Non-pigmented ciliary epithelial cell (primary cell): ENCODE measurements around the gene PRKAG2.

Experiments
- DNase-seq: peaks from one replicate; pipeline ENCODE4 v3.0.0-alpha.2; 2010; ENCODE audit warnings: low read depth

PRKAG2 gene

DNA sequence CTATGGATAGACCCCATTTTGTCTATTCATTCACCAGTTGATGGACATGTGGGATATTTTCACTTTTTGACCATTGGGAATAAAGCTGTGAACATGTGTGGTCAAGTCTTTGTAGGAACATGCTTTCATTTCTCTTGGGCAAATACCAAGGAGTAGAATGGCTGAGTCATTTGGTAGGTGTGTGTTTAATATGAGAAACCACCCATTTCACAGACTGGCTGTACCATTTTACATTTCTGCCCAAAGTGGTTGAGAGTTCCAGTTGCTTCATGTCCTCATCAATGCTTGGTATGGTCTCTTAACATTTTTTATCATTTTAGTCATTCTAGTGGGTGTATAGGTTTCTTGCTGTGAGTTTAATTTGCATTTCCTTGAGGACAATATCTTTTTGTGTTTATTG is 232.4 kb downstream of the PRKAG2 start:
- no peak for DNase-seq

GRCh38 chr7:151642746-151643145 is 234.2 kb downstream of the PRKAG2 start:
- no peak for DNase-seq

- no peak for DNase-seq
Measured at GRCh38 chr7:151641587-151641986, 235.3 kb downstream of the PRKAG2 start.

DNA sequence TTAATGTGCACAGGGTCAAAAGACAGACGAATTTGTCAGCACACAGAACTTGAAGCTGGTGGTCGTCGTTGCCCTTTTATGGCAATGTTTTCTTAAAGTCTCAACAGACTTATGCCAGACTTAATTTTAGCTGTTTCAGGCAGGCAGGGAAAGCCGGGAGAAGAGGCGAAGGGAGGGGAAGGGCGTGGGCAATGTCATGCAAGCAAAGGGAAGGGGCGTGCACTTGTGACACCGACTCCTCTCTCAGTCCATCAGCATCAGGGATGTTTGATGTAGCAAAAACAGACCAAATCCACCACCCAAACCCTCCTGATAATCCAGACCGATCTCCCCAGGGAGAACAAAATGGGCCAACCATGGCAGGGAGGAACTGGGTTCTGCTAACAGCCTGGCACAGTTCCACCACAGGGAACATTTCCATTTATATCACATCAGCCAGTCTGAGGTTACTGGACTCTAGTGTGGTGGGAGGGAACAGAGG is 239.1 kb downstream of the PRKAG2 start:
- no peak for DNase-seq

- DNase-seq, result no peak
Measured at GRCh38 chr7:151634643-151635042, 242.3 kb downstream of the PRKAG2 start.

GRCh38 chr7:151633516-151633812 is 243.5 kb downstream of the PRKAG2 start:
- no peak for DNase-seq

GRCh38 chr7:151632750-151633515 is 244.0 kb downstream of the PRKAG2 start:
- no peak for DNase-seq

GRCh38 chr7:151631953-151632749 is 244.8 kb downstream of the PRKAG2 start:
- DNase-seq, result no peak

GRCh38 chr7:151631570-151631952 is 245.4 kb downstream of the PRKAG2 start:
- DNase-seq, result no peak

DNA sequence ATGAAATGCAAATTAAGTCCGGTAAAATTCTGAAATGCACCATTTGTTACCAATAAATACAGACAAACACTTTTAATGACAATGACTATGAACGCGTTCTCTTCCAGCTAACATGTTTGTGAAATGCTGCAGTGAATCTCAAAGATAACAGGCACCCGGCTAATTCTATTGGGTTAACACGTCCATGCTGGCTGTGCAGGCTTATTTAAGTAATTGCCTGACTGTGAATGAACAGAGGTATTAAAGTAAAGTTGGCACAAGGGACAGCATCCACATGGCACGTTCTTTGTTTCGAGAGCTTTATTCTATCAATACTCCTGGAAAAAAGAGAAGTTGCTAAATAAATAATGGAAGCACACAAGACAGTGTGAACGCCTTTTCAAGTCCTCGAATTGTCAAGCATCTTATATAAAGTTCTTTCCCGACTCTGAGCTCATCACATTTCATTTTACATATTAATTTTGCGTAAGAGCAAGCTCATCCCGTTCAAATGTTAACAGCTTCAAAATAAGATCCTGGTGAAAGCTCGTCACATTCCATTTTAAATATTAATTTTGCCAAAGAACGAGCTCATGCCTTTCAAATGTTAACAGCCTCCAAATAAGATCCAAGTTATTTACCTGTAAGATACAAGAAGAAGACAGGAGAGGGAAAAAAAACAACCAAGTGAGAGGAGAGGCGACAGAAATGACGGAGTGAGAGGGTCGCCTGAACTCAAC is 245.9 kb downstream of the PRKAG2 start:
- no peak for DNase-seq

DNA sequence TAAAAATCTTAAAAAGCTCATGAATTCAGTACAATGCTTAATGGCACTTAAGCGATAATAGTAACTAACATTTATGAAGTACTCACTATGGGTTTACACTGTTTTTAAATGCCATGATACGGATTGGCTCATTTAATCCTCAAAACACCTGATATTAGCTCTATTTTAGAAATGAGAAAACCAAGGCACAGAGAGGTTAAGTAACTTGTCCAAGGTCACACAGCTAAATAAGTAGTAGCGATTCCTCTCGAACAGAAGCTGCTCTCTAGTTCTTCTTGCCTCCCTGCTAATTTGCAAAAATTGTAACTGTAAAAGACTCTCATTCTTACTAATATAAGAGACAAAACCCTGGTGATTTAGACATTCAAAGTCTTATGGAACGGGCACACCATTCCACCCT is 246.6 kb downstream of the PRKAG2 start:
- DNase-seq, result no peak

GRCh38 chr7:151629713-151630272 is 247.1 kb downstream of the PRKAG2 start:
- no peak for DNase-seq

GRCh38 chr7:151628846-151629604 is 247.9 kb downstream of the PRKAG2 start:
- DNase-seq, result no peak

- DNase-seq, result no peak
Measured at GRCh38 chr7:151626422-151627115, 250.3 kb downstream of the PRKAG2 start.

- no peak for DNase-seq
Measured at GRCh38 chr7:151625606-151626005, 251.3 kb downstream of the PRKAG2 start.

DNA sequence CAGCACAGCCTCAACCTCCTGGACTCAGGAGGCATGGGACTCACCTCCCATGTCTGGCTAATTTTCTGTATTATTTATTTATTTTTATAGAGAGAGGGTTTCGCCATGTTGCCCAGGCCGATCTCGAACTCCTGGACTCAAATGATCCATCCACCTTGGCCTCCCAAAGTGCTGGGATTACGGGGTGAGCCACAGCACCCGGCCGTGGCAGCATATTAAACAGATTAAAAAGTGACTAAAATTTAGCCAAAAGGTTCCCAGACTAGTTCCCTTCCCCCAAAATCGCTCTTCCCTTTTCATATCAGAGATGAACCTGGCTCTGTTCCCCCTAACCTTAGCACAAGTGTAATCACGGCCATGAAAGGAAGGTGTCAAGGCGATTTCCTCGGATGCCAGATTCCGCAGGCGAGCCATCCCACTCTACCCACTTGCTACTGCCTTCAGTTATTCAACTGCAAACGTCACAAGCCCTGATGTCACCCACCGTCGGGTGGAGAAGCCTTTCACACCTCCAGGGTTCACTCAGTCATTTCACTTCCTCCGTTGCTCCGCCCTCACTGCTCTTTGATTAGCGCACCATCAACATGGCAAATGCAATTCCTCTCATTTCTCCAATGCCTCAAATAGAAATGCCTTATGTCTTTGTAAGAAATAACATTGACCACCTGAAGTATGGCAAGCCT is 252.5 kb downstream of the PRKAG2 start:
- DNase-seq, result no peak

- no peak for DNase-seq
Measured at GRCh38 chr7:151623766-151624165, 253.1 kb downstream of the PRKAG2 start.

DNA sequence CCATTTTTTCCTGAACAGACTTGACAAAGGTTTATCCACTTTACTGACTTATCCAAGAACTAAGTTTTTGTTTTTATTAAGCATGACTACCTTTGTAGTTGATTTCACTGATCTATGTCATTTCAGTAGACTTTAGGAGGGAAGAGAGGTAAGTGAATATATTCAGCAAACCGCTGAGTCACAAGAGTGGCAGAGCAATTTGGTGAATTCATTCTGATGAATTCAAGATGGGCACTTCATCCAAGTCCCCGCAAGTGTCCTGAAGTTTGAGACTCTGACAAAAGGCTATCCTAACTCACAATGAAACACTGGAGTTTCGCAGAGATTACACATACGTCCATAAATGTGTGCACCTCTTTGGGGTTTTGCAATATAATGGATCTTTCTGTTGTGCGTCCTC is 255.0 kb downstream of the PRKAG2 start:
- DNase-seq, result no peak

DNA sequence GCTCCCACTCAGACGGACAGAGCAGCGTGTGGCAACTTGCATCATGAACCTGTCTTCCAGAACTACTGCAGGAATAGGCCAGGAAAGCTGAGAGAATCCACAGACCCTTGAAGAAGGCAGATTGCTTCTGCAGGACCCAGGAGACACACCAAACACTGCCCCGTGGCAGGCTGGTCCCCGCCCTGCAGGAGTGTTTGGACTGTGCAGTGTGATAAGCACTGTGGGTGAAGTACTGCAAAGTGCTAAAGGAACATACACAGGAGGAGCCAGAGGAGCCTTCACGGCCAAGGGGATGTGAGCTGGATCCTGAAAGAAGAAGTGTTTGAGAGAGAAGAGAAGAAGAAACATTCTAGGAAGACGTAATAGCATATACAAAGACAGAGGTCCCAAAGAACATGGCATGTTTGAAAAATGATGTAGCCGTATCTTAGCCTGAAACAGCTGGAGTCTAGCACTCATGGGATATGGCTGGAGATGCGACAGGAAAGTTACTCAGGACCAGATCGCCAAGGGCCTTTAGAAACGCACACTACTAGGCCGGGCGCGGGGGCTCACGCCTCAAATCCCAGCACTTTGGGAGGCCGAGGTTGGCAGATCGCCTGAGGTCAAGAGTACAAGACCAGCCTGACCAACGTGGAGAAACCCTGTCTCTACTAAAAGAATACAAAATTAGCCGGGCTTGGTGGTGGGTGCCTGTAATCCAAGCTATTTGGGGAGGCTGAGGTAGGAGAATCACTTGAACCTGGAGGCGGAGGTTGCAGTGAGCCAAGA is 260.3 kb downstream of the PRKAG2 start:
- no peak for DNase-seq

DNA sequence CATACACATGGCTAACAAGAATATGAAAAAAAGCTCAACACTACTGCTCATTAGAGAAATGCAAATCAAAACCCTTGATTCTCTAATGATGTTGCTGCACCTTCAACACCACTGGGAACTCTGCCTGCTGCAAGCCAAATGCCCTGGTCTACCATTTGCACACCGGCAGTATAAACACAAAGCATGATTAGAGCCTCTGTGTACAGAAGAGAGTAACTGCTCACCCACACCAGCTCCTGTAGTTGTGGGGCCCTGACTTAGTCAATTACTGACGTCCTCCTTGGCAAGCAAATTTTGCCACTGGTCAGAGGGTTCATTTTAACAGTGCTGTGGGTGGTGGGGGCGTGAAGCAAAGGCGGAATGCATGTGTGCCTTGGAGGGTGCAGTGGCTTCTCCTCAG is 261.1 kb downstream of the PRKAG2 start:
- DNase-seq, result no peak
